Keratinocyte (primary cell): Measurements from ENCODE around the gene MCAM.

Experiments used
- CTCF ChIP-seq, 3 experiments: IDR thresholded peaks in 1 of 3; conservative IDR thresholded peaks in 1 of 3; optimal IDR thresholded peaks in 1 of 3; 2 replicates in 2 of 3; 3 replicates in 1 of 3; pipeline versions ENCODE3 to v1.5.1; 2011; ENCODE audit warnings: low read length in 3 of 3, mild to moderate bottlenecking in 3 of 3, moderate library complexity in 2 of 3, control low read depth in 1 of 3, inconsistent platforms in 1 of 3; ENCODE audit not compliant: insufficient read depth in 2 of 3; ENCODE audit errors: extremely low read depth in 1 of 3
- EZH2 ChIP-seq: IDR thresholded peaks from one replicate; pipeline ENCODE4 v1.6.1; 2012; ENCODE audit warnings: inconsistent platforms, mild to moderate bottlenecking, low read length, moderate library complexity

GRCh38 chr11:119350302-119350701, 33.4 kb upstream of the MCAM start:
- no peak for TF ChIP-seq CTCF (optimal IDR thresholded peaks at IDR 0.05 in 1 of 3, IDR thresholded peaks at IDR 0.05 in 1 of 3, conservative IDR thresholded peaks at IDR 0.05 in 1 of 3; ENCODE audit: extremely low read depth in 1 of 3, insufficient read depth in 2 of 3, low read length in 3 of 3)
- TF ChIP-seq EZH2: no peak
